Mesenchymal stem cell (in vitro differentiated cells and primary cell): Measurements from ENCODE around the gene TNFAIP8L3.

Experiments used
- DNase-seq: peaks from one replicate; pipeline ENCODE4 v3.0.0-alpha.2; 2013
- H2AFZ ChIP-seq: one replicate; pipeline ENCODE4 v1.6.1; 2013; ENCODE audit warnings: low read depth, mild to moderate bottlenecking, control low read depth, inconsistent platforms, low read length, moderate library complexity
- H2AK5ac ChIP-seq: 2 replicates; pipeline ENCODE4 v1.6.1; 2013; ENCODE audit warnings: low read length, moderate library complexity, mild to moderate bottlenecking, inconsistent platforms; ENCODE audit not compliant: severe bottlenecking
- H2BK120ac ChIP-seq: one replicate; pipeline ENCODE4 v1.6.1; 2013; ENCODE audit warnings: low read depth, mild to moderate bottlenecking, inconsistent platforms, low read length, moderate library complexity
- H2BK12ac ChIP-seq, 2 experiments: one replicate each; pipeline ENCODE4 v1.6.1; 2013; ENCODE audit warnings: inconsistent platforms in 2 of 2, low read length in 2 of 2, mild to moderate bottlenecking in 2 of 2, moderate library complexity in 2 of 2, control low read depth in 1 of 2
- H2BK15ac ChIP-seq: one replicate; pipeline ENCODE4 v1.6.1; 2013; ENCODE audit warnings: mild to moderate bottlenecking, low read depth, inconsistent platforms; ENCODE audit not compliant: poor library complexity, severe bottlenecking
- H2BK5ac ChIP-seq: 2 replicates; pipeline ENCODE4 v1.6.1; 2013; ENCODE audit warnings: low read depth, mild to moderate bottlenecking, low read length, control low read depth, inconsistent platforms; ENCODE audit not compliant: poor library complexity, severe bottlenecking
- H3K14ac ChIP-seq, 2 experiments: one replicate each; pipeline ENCODE4 v1.6.1; 2013; ENCODE audit warnings: inconsistent platforms in 2 of 2, low read length in 2 of 2, control low read depth in 1 of 2, mild to moderate bottlenecking in 1 of 2, moderate library complexity in 1 of 2
- H3K18ac ChIP-seq, 2 experiments: one replicate each; pipeline ENCODE4 v1.6.1; 2013; ENCODE audit warnings: inconsistent platforms in 2 of 2, low read length in 2 of 2, control low read depth in 1 of 2, low read depth in 1 of 2, mild to moderate bottlenecking in 1 of 2
- H3K23ac ChIP-seq, 2 experiments: one replicate each; pipeline ENCODE4 v1.6.1; 2013; ENCODE audit warnings: inconsistent platforms in 2 of 2, low read length in 2 of 2, mild to moderate bottlenecking in 2 of 2, moderate library complexity in 2 of 2, control low read depth in 1 of 2
- H3K27ac ChIP-seq: 2 replicates; pipeline ENCODE4 v1.5.1; 2013; ENCODE audit warnings: mild to moderate bottlenecking, moderate library complexity, low read length, control low read depth, inconsistent platforms; ENCODE audit not compliant: poor library complexity, severe bottlenecking
- H3K27me3 ChIP-seq, 2 experiments: 2 replicates each; pipeline versions ENCODE4 v1.6.1 to v1.7.0; 2013; ENCODE audit warnings: low read length in 2 of 2, mild to moderate bottlenecking in 2 of 2, moderate library complexity in 2 of 2, control low read depth in 1 of 2, inconsistent platforms in 1 of 2; ENCODE audit not compliant: control insufficient read depth in 1 of 2, insufficient read depth in 1 of 2
- H3K36me3 ChIP-seq, 2 experiments: 2 replicates each; pipeline versions ENCODE4 v1.6.1 to v1.7.0; 2013; ENCODE audit warnings: low read length in 2 of 2, control low read depth in 1 of 2, inconsistent platforms in 1 of 2, low read depth in 1 of 2, mild to moderate bottlenecking in 1 of 2; ENCODE audit not compliant: insufficient read depth in 2 of 2, control insufficient read depth in 1 of 2
- H3K4ac ChIP-seq, 2 experiments: one replicate each; pipeline ENCODE4 v1.6.1; 2013; ENCODE audit warnings: inconsistent platforms in 2 of 2, low read length in 2 of 2, mild to moderate bottlenecking in 2 of 2, moderate library complexity in 2 of 2, control low read depth in 1 of 2, low read depth in 1 of 2
- H3K4me1 ChIP-seq: 2 replicates; pipeline ENCODE4 v1.6.1; 2013; ENCODE audit warnings: low read depth, low read length, control low read depth; ENCODE audit not compliant: control insufficient read depth, insufficient read depth
- H3K4me2 ChIP-seq: 2 replicates; pipeline ENCODE4 v1.6.1; 2013; ENCODE audit warnings: low read length, mild to moderate bottlenecking, inconsistent platforms; ENCODE audit not compliant: poor library complexity, severe bottlenecking
- H3K4me3 ChIP-seq, 2 experiments: 2 replicates each; pipeline versions ENCODE4 v1.5.1 to v1.7.0; 2013; ENCODE audit warnings: low read length in 2 of 2, mild to moderate bottlenecking in 2 of 2, control low read depth in 1 of 2, low read depth in 1 of 2; ENCODE audit not compliant: insufficient read depth in 1 of 2
- H3K79me1 ChIP-seq: replicated peaks from 2 replicates; pipeline ENCODE4 v1.6.1; 2013; ENCODE audit warnings: mild to moderate bottlenecking, control low read depth, low read length, inconsistent platforms; ENCODE audit not compliant: poor library complexity, severe bottlenecking
- H3K9ac ChIP-seq: 2 replicates; pipeline ENCODE4 v1.7.0; 2013; ENCODE audit warnings: mild to moderate bottlenecking, low read length, moderate library complexity
- H3K9me3 ChIP-seq: 2 replicates; pipeline ENCODE4 v1.7.0; 2013; ENCODE audit warnings: mild to moderate bottlenecking, low read length; ENCODE audit not compliant: control insufficient read depth
- H4K8ac ChIP-seq: one replicate; pipeline ENCODE4 v1.6.1; 2013; ENCODE audit warnings: inconsistent platforms, mild to moderate bottlenecking, low read length, moderate library complexity
- H4K91ac ChIP-seq: one replicate; pipeline ENCODE4 v1.6.1; 2013; ENCODE audit warnings: mild to moderate bottlenecking, low read length, inconsistent platforms
- WGBS: methylation state at CpG from one replicate; pipeline ENCODE4 v1.1.7; 2013; ENCODE audit warnings: mixed read lengths; 5-methylcytosine and 5-hydroxymethylcytosine counted together

TNFAIP8L3 gene

DNA sequence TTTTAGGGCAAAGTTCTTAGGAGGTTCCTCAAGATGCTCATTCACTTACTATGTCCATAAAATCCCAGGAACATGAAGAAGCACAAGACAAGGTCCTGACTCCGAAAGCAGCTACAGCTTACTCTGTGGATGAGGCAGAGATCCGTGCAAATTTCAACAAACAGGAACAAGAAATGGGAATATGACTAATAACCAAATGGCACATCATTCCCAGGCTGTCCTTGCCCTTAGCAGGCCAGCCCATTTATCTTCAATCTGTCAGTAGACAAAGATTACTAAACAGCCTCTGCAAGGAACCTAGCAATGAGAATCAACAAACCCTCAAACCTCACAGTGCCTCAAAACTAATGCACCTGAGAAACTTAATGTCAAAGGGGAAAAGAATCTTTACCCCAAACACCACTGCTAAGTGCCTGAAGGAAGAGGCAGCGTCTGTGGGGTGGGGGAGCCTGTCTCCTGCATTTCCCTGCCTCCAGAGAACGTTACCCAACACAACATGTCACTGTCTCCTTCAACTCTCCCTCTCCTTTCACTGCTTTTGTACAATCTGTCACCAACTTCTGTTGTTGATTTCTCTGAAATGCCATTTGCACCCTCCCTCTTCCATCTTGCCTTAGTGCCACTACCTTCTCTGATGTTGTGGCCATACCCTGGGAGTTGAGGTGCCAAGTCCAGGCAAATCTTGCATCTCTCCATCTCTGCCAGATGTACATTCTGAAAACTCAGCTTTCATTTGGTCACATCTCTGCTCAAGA is 4.8 kb downstream of the TNFAIP8L3 start:
- no peak overlapping the region for H4K8ac ChIP-seq
- no peaks in the 10 kb centered on the region for H3K79me1 ChIP-seq
- no peak overlapping the region for H3K9ac ChIP-seq
- no peak overlapping the region for H2BK12ac ChIP-seq
- no peak overlapping the region for H3K23ac ChIP-seq
- no peak overlapping the region for H2AFZ ChIP-seq
- 57% methylated on average over 4 of the region's 4 CpGs for WGBS
- no peak overlapping the region for H4K91ac ChIP-seq
- no peak overlapping the region for H3K18ac ChIP-seq
- H2BK15ac ChIP-seq, result no peak overlapping the region
- H3K27me3 ChIP-seq, result peaks cover 0 to 60% of the 10 kb centered on the region in 2 experiments
- no peaks in the 10 kb centered on the region for H3K36me3 ChIP-seq
- no peak overlapping the region for H2AK5ac ChIP-seq
- DNase-seq, result no peak
- no peak overlapping the region for H3K4me3 ChIP-seq
- H3K4me1 ChIP-seq, result peaks cover 12% of the 10 kb centered on the region
- H3K14ac ChIP-seq, result no peak overlapping the region
- no peak overlapping the region for H2BK5ac ChIP-seq
- no peaks in the 10 kb centered on the region for H3K9me3 ChIP-seq
- H3K27ac ChIP-seq, result no peak overlapping the region
- no peak overlapping the region for H2BK120ac ChIP-seq
- H3K4ac ChIP-seq, result no peak overlapping the region
- no peak overlapping the region for H3K4me2 ChIP-seq

DNA sequence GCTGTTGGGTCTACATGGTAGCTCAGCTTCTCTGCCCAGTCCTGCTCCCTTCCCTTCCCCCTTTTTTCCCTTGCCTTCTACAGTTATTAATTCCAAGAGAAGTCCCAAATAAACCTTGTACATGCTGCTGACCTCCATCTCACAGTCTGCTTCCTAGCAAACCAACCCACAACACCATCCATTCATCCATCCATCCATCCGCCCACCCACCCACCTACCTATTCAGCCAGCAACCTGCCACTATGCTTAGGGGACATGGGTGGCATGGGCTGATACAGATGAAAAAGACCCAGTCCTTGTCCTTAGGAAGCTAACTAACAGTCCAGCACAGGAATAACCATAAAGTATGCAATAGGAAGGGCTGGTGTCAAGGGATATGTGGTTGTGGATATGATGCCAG is 5.7 kb downstream of the TNFAIP8L3 start:
- Histone ChIP-seq H3K79me1 (no peaks in the 10 kb centered on the region), H3K27ac (no peak overlapping the region), H2AK5ac (no peak overlapping the region), H3K9me3 (no peaks in the 10 kb centered on the region), H2AFZ (no peak overlapping the region), H3K27me3 (peaks cover 0 to 56% of the 10 kb centered on the region in 2 experiments), H3K4me1 (peaks cover 6% of the 10 kb centered on the region), H3K9ac (no peak overlapping the region), H4K91ac (no peak overlapping the region), H3K18ac (no peak overlapping the region), H3K4me3 (no peak overlapping the region), H3K23ac (no peak overlapping the region), H4K8ac (no peak overlapping the region), H2BK15ac (no peak overlapping the region), H3K4ac (no peak overlapping the region), H2BK12ac (no peak overlapping the region), H3K14ac (no peak overlapping the region), H2BK5ac (no peak overlapping the region), H3K36me3 (no peaks in the 10 kb centered on the region), H2BK120ac (no peak overlapping the region), H3K4me2 (no peak overlapping the region)
- 86% methylated on average over 1 of the region's 1 CpG for WGBS
- no peak for DNase-seq

DNA sequence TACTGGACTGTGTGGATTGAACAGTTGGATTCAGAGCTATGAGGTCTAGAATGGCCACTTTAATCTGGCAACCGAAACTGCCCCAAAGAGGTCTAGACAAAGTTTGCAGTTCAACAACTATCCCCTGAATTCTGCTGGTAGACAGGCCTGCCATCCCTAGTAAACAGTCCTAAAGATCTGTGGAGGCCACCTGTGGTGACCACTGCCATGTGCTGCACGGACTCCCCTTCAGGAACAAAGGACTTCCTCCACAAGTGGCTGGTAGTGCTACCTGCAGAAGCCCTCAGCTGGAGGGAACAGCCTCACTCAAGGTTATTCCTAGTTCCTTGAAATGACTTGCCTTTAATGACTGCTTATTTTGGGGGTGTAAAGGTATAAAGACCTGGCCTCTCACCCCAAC is 6.1 kb downstream of the TNFAIP8L3 start:
- no peaks in the 10 kb centered on the region for H3K36me3 ChIP-seq
- no peak overlapping the region for H3K4ac ChIP-seq
- H2AFZ ChIP-seq, result no peak overlapping the region
- H2BK5ac ChIP-seq, result no peak overlapping the region
- H2AK5ac ChIP-seq, result no peak overlapping the region
- no peaks in the 10 kb centered on the region for H3K9me3 ChIP-seq
- peaks cover 2% of the 10 kb centered on the region for H3K4me1 ChIP-seq
- H3K4me3 ChIP-seq, result no peak overlapping the region
- H3K27me3 ChIP-seq, result peaks cover 0 to 52% of the 10 kb centered on the region in 2 experiments
- no peak for DNase-seq
- H4K91ac ChIP-seq, result no peak overlapping the region
- no peak overlapping the region for H3K23ac ChIP-seq
- H3K14ac ChIP-seq, result no peak overlapping the region
- no peak overlapping the region for H3K18ac ChIP-seq
- H4K8ac ChIP-seq, result no peak overlapping the region
- no peak overlapping the region for H2BK12ac ChIP-seq
- H3K79me1 ChIP-seq, result no peaks in the 10 kb centered on the region
- H2BK15ac ChIP-seq, result no peak overlapping the region
- H3K9ac ChIP-seq, result no peak overlapping the region
- H2BK120ac ChIP-seq, result no peak overlapping the region
- no peak overlapping the region for H3K4me2 ChIP-seq
- 75% methylated on average over 2 of the region's 2 CpGs for WGBS
- no peak overlapping the region for H3K27ac ChIP-seq

DNA sequence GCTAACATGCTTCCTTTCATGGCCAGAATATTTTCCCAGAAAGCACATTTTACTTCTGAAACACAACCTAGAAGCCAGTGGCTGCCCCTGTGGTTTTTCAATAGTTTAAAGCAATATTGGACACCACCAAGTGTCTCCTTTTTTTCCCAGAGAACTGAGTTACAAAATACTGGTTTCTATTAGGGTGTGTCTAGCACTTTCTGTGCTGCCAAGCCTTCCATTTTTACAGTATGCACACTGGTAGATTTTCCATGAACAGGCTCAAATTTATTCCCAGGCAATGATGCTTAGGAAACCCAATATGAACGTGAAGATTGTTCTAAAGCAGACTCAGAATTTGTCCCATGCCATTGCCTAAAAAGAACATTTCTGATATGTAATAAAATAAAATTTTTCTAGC is 7.2 kb downstream of the TNFAIP8L3 start:
- Histone ChIP-seq H3K27me3 (peaks cover 0 to 41% of the 10 kb centered on the region in 2 experiments), H3K18ac (no peak overlapping the region), H3K36me3 (no peaks in the 10 kb centered on the region), H4K91ac (no peak overlapping the region), H3K9me3 (no peaks in the 10 kb centered on the region), H3K23ac (no peak overlapping the region), H3K27ac (no peak overlapping the region), H4K8ac (no peak overlapping the region), H3K4me1 (peaks cover 3% of the 10 kb centered on the region), H3K4me3 (no peak overlapping the region), H3K4ac (no peak overlapping the region), H2BK15ac (no peak overlapping the region), H3K79me1 (no peaks in the 10 kb centered on the region), H2BK5ac (no peak overlapping the region), H2AK5ac (no peak overlapping the region), H3K9ac (no peak overlapping the region), H2BK120ac (no peak overlapping the region), H2BK12ac (no peak overlapping the region), H3K14ac (no peak overlapping the region), H2AFZ (no peak overlapping the region), H3K4me2 (no peak overlapping the region)
- WGBS, result no CpG with 5 or more reads among the region's 1 CpG
- no peak for DNase-seq
